Erythroblast (primary cell): ENCODE measurements around the gene CA5A.

Experiments
- GATA1 ChIP-seq: IDR thresholded peaks from 2 replicates; pipeline ENCODE4 v1.6.1; 2011; ENCODE audit warnings: low read depth, mild to moderate bottlenecking, control low read depth, low read length, moderate library complexity
- POLR2A ChIP-seq: IDR thresholded peaks from 2 replicates; pipeline ENCODE4 v1.6.1; 2011; ENCODE audit warnings: mild to moderate bottlenecking, low read length

- no peak for TF ChIP-seq POLR2A
- no peak for TF ChIP-seq GATA1
These were observed 9.2 kb upstream of the CA5A start for GRCh38 chr16:87945351-87946042.
